Measurements from ENCODE around the gene PPL. TPM values are rescaled to one million over a fixed set of nuclear protein-coding genes. Genes with fewer than 3 reads are reported as not detected.

Gene PPL
- total and polyA plus RNA-seq, 2 experiments from 2014 or later: 8.4 to 10.8 TPM

DNA sequence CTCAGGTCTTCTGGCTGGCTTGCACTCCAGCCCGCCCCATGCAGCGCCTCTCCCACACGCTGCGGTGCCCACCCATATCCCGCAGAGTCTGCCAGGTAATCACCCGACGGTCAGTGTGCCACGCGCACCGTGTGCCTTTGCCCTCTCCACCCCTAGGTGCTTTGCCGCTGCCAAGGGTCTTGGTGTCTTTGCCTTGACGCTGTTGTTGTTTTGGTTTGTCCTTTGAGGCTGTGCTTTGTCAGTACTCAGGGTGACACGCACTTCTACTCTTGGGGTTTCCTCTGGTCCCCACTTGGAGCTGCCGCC, 59.6 kb downstream of the PPL start:
- peaks cover 60% of the 10 kb centered on the region for H3K36me3 ChIP-seq
- no peaks in the 10 kb centered on the region for H3K9me3 ChIP-seq (ENCODE audit: low read depth)
- peaks cover 8% of the 10 kb centered on the region for H3K4me1 ChIP-seq (ENCODE audit: low read depth)
- no peaks in the 10 kb centered on the region for H3K27me3 ChIP-seq
- TF ChIP-seq, protein P1, sequence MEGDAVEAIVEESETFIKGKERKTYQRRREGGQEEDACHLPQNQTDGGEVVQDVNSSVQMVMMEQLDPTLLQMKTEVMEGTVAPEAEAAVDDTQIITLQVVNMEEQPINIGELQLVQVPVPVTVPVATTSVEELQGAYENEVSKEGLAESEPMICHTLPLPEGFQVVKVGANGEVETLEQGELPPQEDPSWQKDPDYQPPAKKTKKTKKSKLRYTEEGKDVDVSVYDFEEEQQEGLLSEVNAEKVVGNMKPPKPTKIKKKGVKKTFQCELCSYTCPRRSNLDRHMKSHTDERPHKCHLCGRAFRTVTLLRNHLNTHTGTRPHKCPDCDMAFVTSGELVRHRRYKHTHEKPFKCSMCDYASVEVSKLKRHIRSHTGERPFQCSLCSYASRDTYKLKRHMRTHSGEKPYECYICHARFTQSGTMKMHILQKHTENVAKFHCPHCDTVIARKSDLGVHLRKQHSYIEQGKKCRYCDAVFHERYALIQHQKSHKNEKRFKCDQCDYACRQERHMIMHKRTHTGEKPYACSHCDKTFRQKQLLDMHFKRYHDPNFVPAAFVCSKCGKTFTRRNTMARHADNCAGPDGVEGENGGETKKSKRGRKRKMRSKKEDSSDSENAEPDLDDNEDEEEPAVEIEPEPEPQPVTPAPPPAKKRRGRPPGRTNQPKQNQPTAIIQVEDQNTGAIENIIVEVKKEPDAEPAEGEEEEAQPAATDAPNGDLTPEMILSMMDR (IDR thresholded peaks at IDR 0.05; ENCODE audit: low read depth, low read length): no peak
- no peak overlapping the region for H3K27ac ChIP-seq
- H3K4me3 ChIP-seq: no peak overlapping the region
- no peak for DNase-seq (ENCODE audit: low read depth in 1 of 2, low spot score in 1 of 2)

DNA sequence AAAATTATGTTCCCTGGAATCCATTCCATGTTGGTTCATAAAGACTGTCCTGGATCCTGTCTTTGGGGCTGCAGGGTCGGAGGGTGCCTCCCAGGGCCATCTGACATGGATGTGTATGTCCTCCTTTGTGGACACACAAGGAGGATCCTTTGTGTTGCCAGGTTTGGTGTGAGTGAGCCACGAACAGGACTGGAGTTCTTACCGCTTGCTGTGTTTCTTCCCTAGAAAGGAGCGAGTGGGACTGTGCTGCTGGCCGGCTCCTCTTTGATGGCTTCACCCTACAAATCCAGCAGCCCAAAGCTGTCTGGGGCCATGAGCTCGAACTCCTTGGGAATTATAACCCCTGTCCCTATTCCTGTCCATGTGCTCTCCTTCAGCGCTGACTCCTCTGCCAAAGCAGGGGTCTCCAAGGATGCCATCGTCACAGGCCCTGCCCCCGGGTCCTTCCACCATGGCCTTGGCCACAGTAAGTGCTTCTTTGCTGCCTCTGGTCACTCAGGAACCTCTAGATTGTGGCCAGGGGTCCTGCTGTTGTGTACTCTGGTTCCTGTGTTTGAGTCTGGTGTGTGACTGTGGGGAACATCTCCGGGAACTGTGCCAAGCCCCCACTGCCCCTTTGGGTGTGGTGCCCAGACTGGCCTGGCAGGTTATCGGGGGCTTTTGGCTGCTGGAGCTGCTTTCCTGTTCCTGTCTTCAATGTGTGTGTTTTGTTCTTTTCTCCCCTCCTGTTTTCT, 60.1 kb downstream of the PPL start:
- DNase-seq (ENCODE audit: low read depth in 1 of 2, low spot score in 1 of 2): no peak
- Histone ChIP-seq H3K27ac (no peak overlapping the region), H3K27me3 (no peaks in the 10 kb centered on the region), H3K4me1 (ENCODE audit: low read depth) (peaks cover 3% of the 10 kb centered on the region), H3K36me3 (peaks cover 63% of the 10 kb centered on the region), H3K9me3 (ENCODE audit: low read depth) (no peaks in the 10 kb centered on the region), H3K4me3 (no peak overlapping the region)
- TF ChIP-seq, protein P1 (IDR thresholded peaks at IDR 0.05; ENCODE audit: low read depth, low read length): no peak

DNA sequence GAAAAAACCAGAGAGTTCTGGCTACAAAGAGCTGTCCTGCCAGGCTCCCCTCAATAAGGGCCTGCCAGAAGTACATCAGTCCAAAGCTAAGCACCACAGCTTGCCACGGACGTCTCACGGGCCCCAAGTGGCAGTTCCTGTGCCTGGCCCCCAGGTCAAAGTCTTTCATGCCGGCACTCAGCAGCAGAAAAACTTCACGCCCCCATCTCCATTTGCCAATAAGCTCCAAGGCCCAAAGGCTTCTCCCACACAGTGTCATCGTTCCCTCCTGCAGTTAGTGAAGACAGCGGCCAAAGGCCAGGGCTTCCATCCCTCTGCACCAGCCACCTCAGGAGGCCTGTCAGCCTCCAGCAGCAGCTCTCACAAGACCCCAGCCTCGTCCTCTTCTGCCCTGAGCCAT, 62.3 kb downstream of the PPL start:
- no peak overlapping the region for H3K27ac ChIP-seq
- H3K9me3 ChIP-seq (ENCODE audit: low read depth): no peaks in the 10 kb centered on the region
- no peak for DNase-seq (ENCODE audit: low read depth in 1 of 2, low spot score in 1 of 2)
- H3K36me3 ChIP-seq: peaks cover 58% of the 10 kb centered on the region
- H3K27me3 ChIP-seq: no peaks in the 10 kb centered on the region
- no peak overlapping the region for H3K4me3 ChIP-seq
- TF ChIP-seq, protein P1 (IDR thresholded peaks at IDR 0.05; ENCODE audit: low read depth, low read length): no peak
- H3K4me1 ChIP-seq (ENCODE audit: low read depth): no peaks in the 10 kb centered on the region

DNA sequence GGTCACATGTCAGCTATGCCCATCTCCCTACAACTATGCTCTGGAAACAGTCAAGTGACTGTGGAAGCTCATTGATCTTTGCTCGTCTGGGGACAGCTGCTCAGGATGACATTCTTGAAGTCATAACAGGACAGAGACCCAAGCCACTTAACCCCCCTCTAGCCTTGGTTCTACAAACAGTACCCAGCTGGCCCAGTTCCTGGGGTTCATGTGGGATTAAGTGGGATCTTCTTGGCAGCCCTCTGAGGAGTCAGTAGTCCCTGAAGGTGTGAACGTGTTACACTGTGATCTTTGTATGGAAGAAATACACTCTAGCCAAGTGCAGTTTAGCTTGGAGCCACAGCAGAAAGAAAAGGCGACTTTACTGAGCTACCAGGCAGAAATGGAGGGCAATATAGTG, 63.9 kb downstream of the PPL start:
- Histone ChIP-seq H3K4me3 (no peak overlapping the region), H3K4me1 (ENCODE audit: low read depth) (no peaks in the 10 kb centered on the region), H3K27me3 (no peaks in the 10 kb centered on the region), H3K36me3 (peaks cover 53% of the 10 kb centered on the region), H3K27ac (no peak overlapping the region), H3K9me3 (ENCODE audit: low read depth) (no peaks in the 10 kb centered on the region)
- no peak for DNase-seq (ENCODE audit: low read depth in 1 of 2, low spot score in 1 of 2)
- TF ChIP-seq, protein P1 (IDR thresholded peaks at IDR 0.05; ENCODE audit: low read depth, low read length): no peak

DNA sequence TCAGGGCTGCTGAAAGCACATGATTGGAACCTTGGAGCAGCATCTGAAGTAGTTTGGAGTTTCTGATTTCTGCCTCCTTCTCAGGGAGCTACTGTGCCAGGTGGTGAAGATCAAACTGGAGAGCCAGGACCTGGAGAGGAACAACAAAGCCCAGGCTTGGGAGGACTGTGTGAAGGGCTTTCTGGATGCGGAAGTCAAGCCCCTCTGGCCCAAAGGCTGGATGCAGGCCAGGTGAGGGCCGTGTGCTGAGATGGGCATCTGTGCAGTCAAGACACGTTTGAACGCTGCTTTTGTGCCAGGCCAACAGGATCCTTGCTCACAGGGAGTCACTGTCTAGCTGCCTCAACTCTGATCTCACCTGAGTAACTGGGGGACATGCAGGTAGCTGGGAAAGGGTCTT, 65.9 kb downstream of the PPL start:
- TF ChIP-seq, protein P1 (IDR thresholded peaks at IDR 0.05; ENCODE audit: low read depth, low read length): no peak
- Histone ChIP-seq H3K4me3 (no peak overlapping the region), H3K27me3 (no peaks in the 10 kb centered on the region), H3K36me3 (peaks cover 42% of the 10 kb centered on the region), H3K4me1 (ENCODE audit: low read depth) (no peaks in the 10 kb centered on the region), H3K27ac (no peak overlapping the region), H3K9me3 (ENCODE audit: low read depth) (no peaks in the 10 kb centered on the region)
- no peak for DNase-seq (ENCODE audit: low read depth in 1 of 2, low spot score in 1 of 2)
